ENCODE results near the gene EEF1A1.

The EEF1A1 gene

GRCh38 chr6:73491377-73491776 is 29.5 kb downstream of the EEF1A1 start (continued):
- no peak for TF ChIP-seq ZNF24 (tag by site-specific recombination; IDR thresholded peaks at IDR 0.05)

GRCh38 chr6:73487473-73487872 is 33.4 kb downstream of the EEF1A1 start:
- ChIA-PET POLR2A (interaction anchor here (1.1 kb wide), 1 partner anchor 26 kb away, joined by 3 read pairs; no protein-coding TSS in a partner anchor), CTCF (interaction anchor here (1.2 kb wide), 2 partner anchors 13 to 123 kb away, joined by 3 to 4 read pairs; no protein-coding TSS in a partner anchor)

GRCh38 chr6:73484438-73484837 is 36.4 kb downstream of the EEF1A1 start:
- CTCF ChIA-PET: interaction anchor here (0.6 kb wide), 1 partner anchor 95 kb away, joined by 3 read pairs; no protein-coding TSS in a partner anchor
- Histone ChIP-seq H3K4me3 (ENCODE audit: low read depth, low read length) (no peak overlapping the region), H3K36me3 (ENCODE audit: control insufficient read depth in 2 of 2, insufficient read depth in 1 of 2, low read length in 2 of 2) (peaks cover 76 to 94% of the 10 kb centered on the region in 2 experiments), H3K27ac (ENCODE audit: extremely low read depth, low read depth, low read length) (no peak overlapping the region), H3K9me3 (ENCODE audit: control insufficient read depth, insufficient read depth, low read depth, low read length) (no peaks in the 10 kb centered on the region), H3K4me1 (ENCODE audit: control insufficient read depth, insufficient read depth, low read length) (no peaks in the 10 kb centered on the region)
- POLR2A ChIA-PET: interaction anchor here (2.1 kb wide), 1 partner anchor 12 kb away, joined by 5 read pairs; no protein-coding TSS in a partner anchor
- no peak for TF ChIP-seq ZNF777 (tag by site-specific recombination; IDR thresholded peaks at IDR 0.05; ENCODE audit: borderline replicate concordance)

More at GRCh38 chr6:73487473-73487872, 33.4 kb downstream of the EEF1A1 start:
- Histone ChIP-seq H3K36me3 (ENCODE audit: control insufficient read depth in 2 of 2, insufficient read depth in 1 of 2, low read length in 2 of 2) (peaks cover 65 to 87% of the 10 kb centered on the region in 2 experiments), H3K4me3 (ENCODE audit: low read depth, low read length) (no peak overlapping the region), H3K9me3 (ENCODE audit: control insufficient read depth, insufficient read depth, low read depth, low read length) (no peaks in the 10 kb centered on the region), H3K27ac (ENCODE audit: extremely low read depth, low read depth, low read length) (no peak overlapping the region), H3K4me1 (ENCODE audit: control insufficient read depth, insufficient read depth, low read length) (no peaks in the 10 kb centered on the region)
- TF ChIP-seq GLIS2 (tag by site-specific recombination; IDR thresholded peaks at IDR 0.05): no peak
- TF ChIP-seq ZNF2 (tag by site-specific recombination; IDR thresholded peaks at IDR 0.05): no peak

- CTCF ChIA-PET: interaction anchor here (1.0 kb wide), 1 partner anchor 129 kb away, joined by 3 read pairs; no protein-coding TSS in a partner anchor
- no peak overlapping the region for H3K4me3 ChIP-seq (ENCODE audit: low read depth, low read length)
- no peaks in the 10 kb centered on the region for H3K9me3 ChIP-seq (ENCODE audit: control insufficient read depth, insufficient read depth, low read depth, low read length)
- H3K27ac ChIP-seq (ENCODE audit: extremely low read depth, low read depth, low read length): no peak overlapping the region
- peaks cover 68 to 95% of the 10 kb centered on the region in 2 experiments for H3K36me3 ChIP-seq (ENCODE audit: control insufficient read depth in 2 of 2, insufficient read depth in 1 of 2, low read length in 2 of 2)
- TF ChIP-seq YY2 (tag by site-specific recombination; IDR thresholded peaks at IDR 0.05) (no peak), ZBTB26 (tag by site-specific recombination; optimal IDR thresholded peaks at IDR 0.05) (no peak)
- H3K4me1 ChIP-seq (ENCODE audit: control insufficient read depth, insufficient read depth, low read length): no peaks in the 10 kb centered on the region
- POLR2A ChIA-PET: interaction anchor here (0.6 to 1.8 kb wide), 3 partner anchors 20 to 251 kb away, joined by 3 to 5 read pairs (median 3); partner anchors contain the start of gene MTO1
These were observed 38.9 kb downstream of the EEF1A1 start for GRCh38 chr6:73481969-73482368.

GRCh38 chr6:73477407-73477806 is 43.4 kb downstream of the EEF1A1 start:
- Histone ChIP-seq H3K9me3 (ENCODE audit: control insufficient read depth, insufficient read depth, low read depth, low read length) (no peaks in the 10 kb centered on the region), H3K4me1 (ENCODE audit: control insufficient read depth, insufficient read depth, low read length) (no peaks in the 10 kb centered on the region), H3K27ac (ENCODE audit: extremely low read depth, low read depth, low read length) (no peak overlapping the region), H3K36me3 (ENCODE audit: control insufficient read depth in 2 of 2, insufficient read depth in 1 of 2, low read length in 2 of 2) (peaks cover 66 to 90% of the 10 kb centered on the region in 2 experiments), H3K4me3 (ENCODE audit: low read depth, low read length) (no peak overlapping the region)
- CTCF ChIA-PET: no interaction called here
- POLR2A ChIA-PET: interaction anchor here (0.6 to 1.2 kb wide), 4 partner anchors 8 to 1078 kb away, joined by 3 to 8 read pairs (median 3); partner anchors contain the start of gene EEF1A1
- TF ChIP-seq ZNF664 (tag by site-specific recombination; IDR thresholded peaks at IDR 0.05): no peak

- H3K27ac ChIP-seq (ENCODE audit: extremely low read depth, low read depth, low read length): no peak overlapping the region
- H3K9me3 ChIP-seq (ENCODE audit: control insufficient read depth, insufficient read depth, low read depth, low read length): no peaks in the 10 kb centered on the region
- no peak for TF ChIP-seq ZNF362 (tag by site-specific recombination; IDR thresholded peaks at IDR 0.05)
- no peak for TF ChIP-seq SETDB1 (IDR thresholded peaks at IDR 0.05; ENCODE audit: insufficient read length, low read length)
- no peak for TF ChIP-seq ZNF112 (tag by site-specific recombination; IDR thresholded peaks at IDR 0.05)
- peaks cover 65 to 89% of the 10 kb centered on the region in 2 experiments for H3K36me3 ChIP-seq (ENCODE audit: control insufficient read depth in 2 of 2, insufficient read depth in 1 of 2, low read length in 2 of 2)
- POLR2A ChIA-PET: interaction anchor here (0.6 to 1.2 kb wide), 3 partner anchors 7 to 44 kb away, joined by 3 to 8 read pairs (median 3); partner anchors contain the start of gene EEF1A1
- CTCF ChIA-PET: interaction anchor here (0.6 to 0.9 kb wide), 3 partner anchors 10 to 88 kb away, joined by 3 to 5 read pairs (median 4); no protein-coding TSS in a partner anchor
- H3K4me3 ChIP-seq (ENCODE audit: low read depth, low read length): no peak overlapping the region
- no peaks in the 10 kb centered on the region for H3K4me1 ChIP-seq (ENCODE audit: control insufficient read depth, insufficient read depth, low read length)
These were observed 44.1 kb downstream of the EEF1A1 start for GRCh38 chr6:73476723-73477122.

Data from HEK293 (cell line).